ENCODE measurements around the gene MAGI2. TPM values are rescaled to one million over a fixed set of nuclear protein-coding genes. Genes with fewer than 3 reads are reported as not detected.

MAGI2 gene
- polyA plus RNA-seq, 1 donor, result 37.2 TPM

DNA sequence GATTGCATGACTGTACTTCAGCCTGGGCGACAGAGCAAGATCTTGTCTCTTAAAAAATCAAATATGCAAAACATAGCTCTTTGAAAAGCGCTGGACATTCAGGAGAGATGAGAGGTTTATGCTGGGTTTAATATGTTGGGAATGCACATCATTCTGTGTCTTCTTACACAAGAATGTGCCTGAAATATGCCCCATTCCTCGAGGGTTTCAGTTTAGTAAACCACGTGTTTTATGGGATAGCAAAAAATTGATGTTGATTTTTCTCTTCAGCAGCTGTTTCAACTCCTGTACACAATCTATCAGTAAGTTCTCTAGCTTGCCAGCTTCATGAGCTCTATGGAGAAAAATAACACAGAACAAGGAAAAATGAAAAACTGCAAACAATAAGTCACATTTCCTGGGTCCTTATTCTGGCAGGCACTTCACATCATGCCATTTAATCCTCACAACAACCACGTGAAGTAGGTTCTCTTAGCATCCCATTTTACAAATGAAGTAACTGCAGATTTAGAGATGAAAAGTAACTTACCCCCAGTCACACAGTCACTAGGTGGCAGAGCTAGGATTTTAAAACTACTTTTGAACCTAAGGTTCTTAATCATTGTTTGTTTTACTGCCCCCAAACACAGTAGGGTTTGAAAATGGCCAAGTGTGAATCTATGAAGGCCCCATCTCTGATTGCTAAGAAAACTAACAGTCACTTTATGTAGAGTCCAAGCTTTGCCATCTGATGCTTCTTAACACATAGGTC lies 1231.3 kb downstream of the MAGI2 start:
- DNase-seq, result no peak

- DNase-seq, result no peak
Observed at GRCh38 chr7:78220754-78221153, 1232.7 kb downstream of the MAGI2 start.

- DNase-seq, result no peak
Observed at GRCh38 chr7:78218876-78219275, 1234.6 kb downstream of the MAGI2 start.

GRCh38 chr7:78218051-78218450 lies 1235.4 kb downstream of the MAGI2 start:
- no peak for DNase-seq

DNA sequence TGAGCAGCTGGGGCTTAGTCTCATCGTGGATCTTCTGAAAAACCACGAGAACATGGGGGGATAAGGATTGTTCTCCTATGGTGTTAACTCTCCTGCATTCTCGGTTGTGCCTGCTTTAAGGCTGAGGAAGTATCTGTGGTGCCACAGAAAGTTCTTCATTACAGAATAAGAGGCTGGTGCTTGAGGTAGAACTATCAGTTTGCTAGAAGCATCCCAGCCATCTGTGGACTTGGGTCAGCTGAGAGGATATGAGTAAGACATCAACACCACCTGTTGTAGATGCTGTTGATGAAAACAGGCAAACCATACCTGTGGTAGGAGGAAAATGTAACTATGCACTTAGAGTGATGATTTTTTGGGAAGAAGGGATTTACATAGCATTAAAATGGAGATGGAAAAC lies 1238.3 kb downstream of the MAGI2 start:
- DNase-seq, result no peak

DNA sequence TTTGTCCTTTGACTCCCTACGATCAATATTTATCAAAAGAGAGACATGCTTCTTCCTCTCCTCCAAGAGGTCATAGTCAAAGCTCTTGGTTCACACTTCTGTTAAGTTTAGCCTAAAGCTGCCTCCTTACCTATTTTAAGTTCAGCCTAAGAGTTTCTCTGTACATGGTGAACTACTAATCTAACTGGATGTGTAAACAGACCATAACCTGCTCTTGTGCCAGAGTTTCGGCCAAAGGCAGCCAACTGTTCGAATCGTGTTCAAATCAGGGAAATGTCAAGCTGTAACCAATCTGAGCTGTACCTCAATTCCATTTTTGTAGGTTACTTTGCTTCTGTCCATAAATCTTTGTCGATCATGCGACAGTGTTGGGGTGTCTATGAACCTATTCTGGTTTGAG lies 1240.1 kb downstream of the MAGI2 start:
- DNase-seq, result no peak

GRCh38 chr7:78212476-78213060 lies 1240.9 kb downstream of the MAGI2 start:
- no peak for DNase-seq

GRCh38 chr7:78207269-78207668 lies 1246.2 kb downstream of the MAGI2 start:
- DNase-seq, result no peak

- DNase-seq, result no peak
Observed at GRCh38 chr7:78206769-78207168, 1246.7 kb downstream of the MAGI2 start.

DNA sequence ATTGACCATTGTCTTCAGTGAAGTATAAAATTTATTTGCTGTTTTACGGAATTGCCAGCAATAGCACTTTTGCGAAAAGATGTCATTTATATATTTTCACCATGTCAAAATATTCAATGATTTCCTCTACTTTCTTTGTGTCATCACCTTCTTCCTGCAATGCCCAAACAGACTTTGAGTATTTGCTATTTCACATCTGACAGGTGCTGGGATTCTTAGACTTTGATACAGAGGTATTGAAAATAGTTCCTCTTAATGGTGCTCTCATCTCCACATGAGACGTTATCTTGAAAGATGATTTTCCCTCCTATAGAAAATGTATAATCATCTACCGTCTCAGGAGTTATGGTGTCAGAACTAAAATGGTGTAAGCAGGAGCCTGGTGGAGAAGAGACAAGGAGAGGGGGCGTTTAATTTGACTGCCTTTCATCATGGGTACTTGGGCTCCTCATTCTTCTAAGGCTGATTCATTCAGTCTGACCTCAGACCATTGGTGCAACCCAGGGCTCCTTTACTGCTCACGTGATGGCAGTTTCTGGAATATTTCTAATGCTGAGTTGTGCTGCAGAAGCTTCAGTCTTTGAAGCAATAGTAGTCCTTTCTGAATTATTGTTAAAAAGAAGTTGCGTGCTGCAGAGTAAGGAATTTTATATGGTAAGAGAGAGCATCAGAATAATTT lies 1250.3 kb downstream of the MAGI2 start:
- DNase-seq, result no peak

DNA sequence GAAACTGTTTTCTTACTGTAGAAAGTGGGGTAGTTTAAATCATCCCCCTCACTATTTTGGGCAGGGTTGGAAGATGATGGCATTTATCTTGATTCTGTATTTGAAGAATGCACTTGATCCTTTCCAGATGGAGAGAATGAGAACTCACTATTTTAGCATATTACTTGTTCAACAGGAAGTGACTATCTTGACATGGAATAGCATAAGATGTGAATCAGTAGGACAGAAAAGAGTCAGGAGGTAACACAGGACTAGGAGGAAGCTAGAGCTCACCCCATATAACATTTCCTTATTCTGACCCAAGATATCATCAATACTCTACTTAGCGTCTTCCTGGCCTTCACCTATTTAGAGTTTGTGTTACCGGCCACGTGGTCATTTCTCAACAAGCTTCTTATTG lies 1254.7 kb downstream of the MAGI2 start:
- no peak for DNase-seq

- DNase-seq, result no peak
Observed at GRCh38 chr7:78197447-78197846, 1256.0 kb downstream of the MAGI2 start.

GRCh38 chr7:78195281-78195680 lies 1258.2 kb downstream of the MAGI2 start:
- DNase-seq, result no peak

- no peak for DNase-seq
Observed at GRCh38 chr7:78194611-78195010, 1258.9 kb downstream of the MAGI2 start.

GRCh38 chr7:78191475-78192079 lies 1261.9 kb downstream of the MAGI2 start:
- no peak for DNase-seq

DNA sequence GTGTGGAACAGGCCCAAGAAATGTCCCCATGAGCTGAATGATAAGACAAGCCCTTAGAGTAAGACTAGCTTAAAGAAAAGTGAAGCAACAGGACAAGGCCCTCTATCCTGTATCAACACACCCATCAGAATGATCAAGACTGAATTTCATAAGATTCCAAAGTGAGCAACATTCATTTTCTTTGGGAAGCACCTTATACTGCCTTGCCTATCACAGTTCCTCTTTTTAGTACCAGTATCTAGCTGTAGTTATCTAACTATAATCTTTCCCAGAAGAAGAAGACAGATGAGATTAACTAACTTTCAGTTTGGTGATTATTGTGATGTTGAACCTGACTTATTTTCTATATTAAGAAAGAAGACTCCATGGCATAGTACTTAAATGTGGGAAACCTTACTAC lies 1263.7 kb downstream of the MAGI2 start:
- DNase-seq, result no peak

DNA sequence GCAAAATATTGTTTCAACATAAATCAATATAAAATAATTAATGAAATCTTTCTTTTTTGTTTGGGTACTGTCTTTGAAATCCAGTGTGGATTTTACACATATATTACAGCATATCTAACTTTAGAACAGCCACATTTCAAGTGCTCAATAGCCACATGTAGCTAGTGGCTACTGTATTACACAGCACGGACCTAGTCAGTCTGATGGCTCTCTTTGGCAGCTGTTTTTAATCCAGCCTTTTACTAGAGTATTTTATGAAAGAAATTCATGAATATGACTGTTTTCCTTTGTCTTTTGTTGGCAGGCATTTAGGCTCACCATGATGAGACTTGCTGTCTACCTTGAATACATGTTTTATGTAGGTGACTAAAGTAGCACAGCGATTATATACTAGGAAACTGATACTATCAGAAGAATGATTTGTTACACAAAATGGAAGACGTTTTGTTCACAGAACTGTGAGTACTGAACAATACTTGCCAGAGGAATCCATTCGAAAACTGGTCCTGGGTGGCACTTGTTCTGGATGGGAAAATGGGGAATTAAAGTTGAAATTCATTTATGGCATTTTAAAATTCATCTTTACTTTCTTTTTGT lies 1268.2 kb downstream of the MAGI2 start:
- no peak for DNase-seq

GRCh38 chr7:78184299-78184698 lies 1269.2 kb downstream of the MAGI2 start:
- DNase-seq, result no peak

DNA sequence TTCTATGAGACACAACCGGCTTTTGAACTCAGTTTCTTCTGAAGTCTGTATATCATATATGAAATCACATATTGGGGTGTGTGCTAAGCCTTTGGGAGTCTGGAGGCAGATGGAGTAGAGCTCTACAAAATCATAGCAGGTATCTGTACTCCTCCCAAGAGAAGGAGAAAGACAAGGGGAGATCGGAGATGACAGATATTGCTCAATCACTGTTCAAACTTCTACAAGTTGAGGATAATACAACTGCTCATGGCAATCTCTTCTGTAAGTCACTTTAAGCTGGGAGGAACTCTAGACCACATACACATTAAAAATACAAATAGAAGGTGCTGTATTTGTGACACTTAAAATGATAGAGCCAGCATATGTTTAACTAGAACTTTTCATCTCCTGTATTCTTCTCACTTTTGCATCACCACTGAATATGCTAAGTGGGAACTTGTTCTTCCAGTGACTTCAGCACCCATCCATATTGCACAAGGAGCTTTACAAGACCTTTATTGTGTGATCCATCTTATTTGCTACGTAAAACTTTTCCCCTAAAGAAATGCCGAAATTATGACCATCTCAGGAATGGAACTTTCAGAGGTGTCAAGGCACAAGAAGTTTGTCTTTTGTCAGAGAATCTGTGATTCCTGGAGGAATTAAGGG lies 1273.5 kb downstream of the MAGI2 start:
- DNase-seq, result no peak

DNA sequence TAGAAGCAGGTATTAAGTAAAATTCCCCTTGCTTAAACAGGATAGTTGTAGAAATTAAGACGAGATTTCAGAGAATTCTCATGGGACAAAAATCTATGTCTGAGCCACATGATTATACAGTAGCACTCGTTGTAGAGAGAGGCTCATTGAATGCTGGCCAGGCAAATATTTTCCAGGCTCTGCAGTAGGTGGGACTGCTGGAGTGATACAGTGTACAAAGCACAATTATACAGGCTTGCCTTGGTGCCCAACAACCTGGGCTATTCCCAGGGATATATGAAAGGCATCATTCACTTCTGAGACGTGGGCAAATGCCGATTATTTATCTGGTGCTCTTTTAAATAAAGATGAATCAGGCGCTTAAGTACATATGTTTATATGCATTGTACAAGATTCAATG lies 1274.3 kb downstream of the MAGI2 start:
- DNase-seq, result no peak

- DNase-seq, result no peak
Observed at GRCh38 chr7:78178319-78178718, 1275.1 kb downstream of the MAGI2 start.

DNA sequence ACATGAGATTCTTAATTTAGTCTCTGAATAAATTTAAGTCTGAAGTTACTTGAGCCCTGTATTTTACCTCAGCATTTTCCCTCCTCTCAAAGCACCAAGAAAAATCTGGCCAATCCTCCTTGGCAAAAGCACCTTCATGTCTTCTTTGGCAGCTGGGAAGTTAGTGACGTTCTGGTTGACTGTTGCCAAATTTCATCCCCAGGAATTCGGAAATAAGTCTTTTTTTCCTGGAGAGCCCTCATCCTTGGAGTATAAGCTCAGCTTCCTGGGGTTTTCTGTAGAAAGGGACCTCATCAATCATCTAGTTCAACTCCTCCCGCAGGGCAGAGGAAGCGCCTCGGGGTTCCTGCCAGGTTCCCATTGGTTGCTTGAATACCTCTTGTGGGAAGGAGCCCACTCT lies 1277.3 kb downstream of the MAGI2 start:
- DNase-seq, result no peak

Measured in left kidney (tissue), 2 donors.